GM10248 (cell line): Measurements from ENCODE around the gene SORCS3.

Source experiments
- CTCF ChIA-PET: fragments of 300-600 bp; sonication (Branson Sonifier 250); formaldehyde crosslinking; extraction: SDS; loops from one replicate; lab custom pipeline; 2021; ENCODE audit warnings: antibody characterized with exemption; lab: Yijun Ruan, JAX
- POLR2A ChIA-PET: fragments of 350-650 bp; sonication (Branson Sonifier 250); formaldehyde crosslinking; extraction: SDS; loops from one replicate; lab custom pipeline; 2020; ENCODE audit warnings: antibody characterized with exemption; lab: Yijun Ruan, JAX
- DNase-seq: peaks from one replicate; pipeline ENCODE4 v3.0.0; 2012; ENCODE audit errors: extremely low spot score
- CTCF ChIP-seq: IDR thresholded peaks from 2 replicates; pipeline ENCODE4 v1.5.1; 2012; ENCODE audit warnings: mild to moderate bottlenecking, low read depth; ENCODE audit errors: extremely low read depth, missing control alignments, control extremely low read depth

The SORCS3 gene

DNA sequence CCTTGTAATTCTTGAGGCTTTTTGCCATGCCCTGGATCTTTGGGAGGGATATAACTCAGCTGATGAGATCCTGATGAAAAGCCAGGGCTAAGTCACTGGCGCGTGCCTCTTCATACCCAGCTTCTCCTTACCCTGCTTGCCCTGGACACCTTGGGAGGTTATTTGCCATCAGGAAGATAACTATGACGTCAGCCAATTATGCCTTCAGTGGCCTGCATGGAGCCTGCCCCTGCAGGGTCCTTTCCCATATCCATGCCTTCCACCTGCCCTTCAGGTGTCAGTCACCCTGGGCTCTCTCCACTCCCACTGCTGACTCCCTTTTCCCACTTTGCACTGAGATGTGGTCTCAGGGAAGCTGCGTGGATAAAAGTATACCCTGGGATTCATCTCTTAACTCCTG lies 520.1 kb downstream of the SORCS3 start:
- no peak for DNase-seq
- POLR2A ChIA-PET: no interaction called here
- CTCF ChIA-PET: interaction anchor here (1.6 kb wide), 1 partner anchor 22 kb away, joined by 3 read pairs; no protein-coding TSS in a partner anchor
- no peak for TF ChIP-seq CTCF

GRCh38 chr10:105161767-105162166 lies 520.7 kb downstream of the SORCS3 start:
- ChIA-PET CTCF (interaction anchor here (1.6 kb wide), 1 partner anchor 22 kb away, joined by 3 read pairs; no protein-coding TSS in a partner anchor), POLR2A (no interaction called here)
- DNase-seq: no peak
- no peak for TF ChIP-seq CTCF

DNA sequence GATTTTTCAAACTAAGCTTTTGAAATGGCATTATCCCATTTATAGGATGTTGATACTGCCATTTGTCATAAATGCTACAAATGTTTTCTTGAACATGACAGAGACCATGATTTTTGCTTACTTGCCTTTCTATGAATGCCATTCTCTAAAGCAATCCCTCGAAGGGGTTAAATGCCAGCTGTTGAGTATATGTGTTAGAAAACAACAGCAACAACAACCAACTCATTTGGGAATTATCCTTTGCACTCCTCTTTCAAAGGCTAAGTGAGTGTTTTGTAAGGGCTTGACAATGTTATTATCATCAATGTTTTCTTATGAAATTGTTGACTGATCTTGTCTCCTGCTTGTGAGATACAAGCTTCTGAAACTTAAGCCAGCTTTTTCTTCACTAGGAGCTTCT lies 529.4 kb downstream of the SORCS3 start:
- ChIA-PET POLR2A (no interaction called here), CTCF (interaction anchor here (2.1 kb wide), 1 partner anchor 11 kb away, joined by 5 read pairs; no protein-coding TSS in a partner anchor)
- no peak for DNase-seq
- no peak for TF ChIP-seq CTCF

DNA sequence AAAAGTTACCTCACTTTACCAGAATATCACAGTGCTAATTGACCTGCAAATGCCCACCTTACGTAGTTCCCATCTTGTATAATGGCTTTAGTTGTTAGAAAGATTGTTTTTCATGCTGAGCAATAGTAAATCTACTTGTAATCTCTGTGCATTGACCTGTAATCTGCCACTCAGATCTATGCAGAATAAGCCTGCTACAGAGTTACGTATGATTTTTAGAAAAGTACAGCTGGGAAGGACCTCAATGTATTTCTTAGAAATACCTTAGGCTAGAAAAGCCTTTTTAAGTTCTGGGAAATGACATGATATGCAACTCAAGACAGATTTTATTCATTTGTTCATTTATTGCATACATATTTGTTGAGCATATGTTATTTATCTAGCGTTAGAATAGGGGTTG lies 530.9 kb downstream of the SORCS3 start:
- CTCF ChIA-PET: interaction anchor here (0.7 to 2.1 kb wide), 2 partner anchors 9 to 12 kb away, joined by 3 to 5 read pairs; no protein-coding TSS in a partner anchor
- no peak for TF ChIP-seq CTCF
- no peak for DNase-seq

GRCh38 chr10:105181626-105182025 lies 540.5 kb downstream of the SORCS3 start:
- no peak for DNase-seq
- POLR2A ChIA-PET: no interaction called here
- no peak for TF ChIP-seq CTCF
- CTCF ChIA-PET: interaction anchor here (0.8 to 1.0 kb wide), 3 partner anchors 9 to 50 kb away, joined by 3 read pairs; no protein-coding TSS in a partner anchor

More for the DNA sequence above, 530.9 kb downstream of the SORCS3 start:
- POLR2A ChIA-PET: no interaction called here

- POLR2A ChIA-PET: no interaction called here
These were observed 542.4 kb downstream of the SORCS3 start for GRCh38 chr10:105183536-105183935.

More at GRCh38 chr10:105183536-105183935, 542.4 kb downstream of the SORCS3 start:
- DNase-seq: no peak
- CTCF ChIA-PET: interaction anchor here (0.7 to 0.9 kb wide), 2 partner anchors 19 to 22 kb away, joined by 3 read pairs; no protein-coding TSS in a partner anchor
- TF ChIP-seq CTCF: no peak
